Progenitor cell of endocrine pancreas (in vitro differentiated cells): ENCODE measurements around the gene PTPRU. TPM values are rescaled to one million over a fixed set of nuclear protein-coding genes. Genes with fewer than 3 reads are reported as not detected.

ENCODE experiments used
- DNase-seq: peaks from one replicate; pipeline ENCODE4 v3.0.0; 2021; ENCODE audit warnings: low spot score; ENCODE audit not compliant: unreplicated experiment
- H3K27ac Mint-ChIP-seq: 2 replicates; pipeline ENCODE4 v1.8.0; 2021; ENCODE audit warnings: mild to moderate bottlenecking, moderate library complexity, mixed read lengths
- H3K27me3 Mint-ChIP-seq: 2 replicates; pipeline ENCODE4 v1.8.0; 2021; ENCODE audit warnings: mixed read lengths
- H3K36me3 Mint-ChIP-seq: 2 replicates; pipeline ENCODE4 v1.8.0; 2022; ENCODE audit warnings: mixed read lengths; ENCODE audit not compliant: insufficient read depth
- H3K4me1 Mint-ChIP-seq: 2 replicates; pipeline ENCODE4 v1.8.0; 2021; ENCODE audit warnings: low read depth, mixed read lengths
- H3K4me3 Mint-ChIP-seq: 2 replicates; pipeline ENCODE4 v1.8.0; 2021; ENCODE audit warnings: low read depth, mild to moderate bottlenecking, moderate library complexity, mixed read lengths
- H3K9me3 Mint-ChIP-seq: 2 replicates; pipeline ENCODE4 v1.8.0; 2021; ENCODE audit warnings: low read depth, mixed read lengths
- total RNA-seq: library from RNA; stranded (reverse); gene quantifications from 2 replicates; pipeline ENCODE4 v1.2.1, GENCODE V29; 2021
- TF ChIP-seq, protein P1 (sequence below): fragments of 200-600 bp; sonication (generic); IDR thresholded peaks from one replicate; pipeline ENCODE4 v1.5.0; 2021; ENCODE audit warnings: antibody characterized with exemption, mild to moderate bottlenecking; ENCODE audit not compliant: unreplicated experiment

Gene PTPRU
- total RNA-seq, 1 donor from 2014 or later, result 79.4 TPM

DNA sequence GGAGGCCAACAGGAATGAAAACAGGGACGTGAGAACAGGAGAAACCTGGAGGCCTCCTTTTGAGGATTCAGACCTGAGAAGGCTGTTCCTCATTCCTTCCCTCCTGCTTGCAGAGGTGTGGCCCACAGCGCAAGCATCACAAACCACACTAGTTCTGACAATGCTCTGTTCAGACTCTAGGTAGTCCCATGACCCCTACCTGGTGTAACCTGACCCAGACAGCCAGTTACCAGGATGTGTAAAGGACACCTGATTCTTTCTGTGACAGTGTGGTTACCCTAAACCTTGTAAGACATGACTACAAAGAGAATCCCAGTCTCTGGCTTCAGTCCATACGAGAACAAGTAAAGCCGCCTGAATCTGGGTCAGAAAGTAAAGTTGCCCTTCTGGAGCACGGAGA lies 8.8 kb upstream of the PTPRU start:
- Mint-ChIP-seq H3K36me3 (no peaks in the 10 kb centered on the region), H3K9me3 (no peaks in the 10 kb centered on the region), H3K4me3 (no peak overlapping the region), H3K27me3 (no peaks in the 10 kb centered on the region), H3K4me1 (peaks cover 4% of the 10 kb centered on the region), H3K27ac (peak overlapping the region; percentile 77)
- TF ChIP-seq, protein P1, sequence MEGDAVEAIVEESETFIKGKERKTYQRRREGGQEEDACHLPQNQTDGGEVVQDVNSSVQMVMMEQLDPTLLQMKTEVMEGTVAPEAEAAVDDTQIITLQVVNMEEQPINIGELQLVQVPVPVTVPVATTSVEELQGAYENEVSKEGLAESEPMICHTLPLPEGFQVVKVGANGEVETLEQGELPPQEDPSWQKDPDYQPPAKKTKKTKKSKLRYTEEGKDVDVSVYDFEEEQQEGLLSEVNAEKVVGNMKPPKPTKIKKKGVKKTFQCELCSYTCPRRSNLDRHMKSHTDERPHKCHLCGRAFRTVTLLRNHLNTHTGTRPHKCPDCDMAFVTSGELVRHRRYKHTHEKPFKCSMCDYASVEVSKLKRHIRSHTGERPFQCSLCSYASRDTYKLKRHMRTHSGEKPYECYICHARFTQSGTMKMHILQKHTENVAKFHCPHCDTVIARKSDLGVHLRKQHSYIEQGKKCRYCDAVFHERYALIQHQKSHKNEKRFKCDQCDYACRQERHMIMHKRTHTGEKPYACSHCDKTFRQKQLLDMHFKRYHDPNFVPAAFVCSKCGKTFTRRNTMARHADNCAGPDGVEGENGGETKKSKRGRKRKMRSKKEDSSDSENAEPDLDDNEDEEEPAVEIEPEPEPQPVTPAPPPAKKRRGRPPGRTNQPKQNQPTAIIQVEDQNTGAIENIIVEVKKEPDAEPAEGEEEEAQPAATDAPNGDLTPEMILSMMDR, result no peak
- no peak for DNase-seq

DNA sequence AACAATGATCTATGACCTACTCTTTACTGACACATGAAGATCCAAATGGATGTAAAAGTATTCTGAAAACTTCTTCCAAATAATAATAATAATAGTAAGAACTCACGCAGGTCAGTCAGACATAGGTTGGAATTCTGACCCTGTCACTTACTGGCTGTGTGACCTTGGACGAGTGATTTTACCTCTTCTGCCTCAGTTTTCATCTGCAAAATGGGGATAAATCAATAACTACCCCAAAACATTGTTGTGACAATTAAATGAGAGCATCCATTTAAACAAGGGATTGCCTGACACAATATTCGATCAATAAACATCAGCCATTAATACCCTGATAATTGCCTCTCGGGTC lies 6.1 kb upstream of the PTPRU start:
- TF ChIP-seq, protein P1, result no peak
- no peak overlapping the region for H3K27ac Mint-ChIP-seq
- DNase-seq, result no peak
- peak overlapping the region; percentile 90 for H3K4me3 Mint-ChIP-seq
- H3K4me1 Mint-ChIP-seq, result peaks cover 4% of the 10 kb centered on the region
- H3K36me3 Mint-ChIP-seq, result no peaks in the 10 kb centered on the region
- H3K27me3 Mint-ChIP-seq, result peaks cover 19% of the 10 kb centered on the region
- H3K9me3 Mint-ChIP-seq, result no peaks in the 10 kb centered on the region

DNA sequence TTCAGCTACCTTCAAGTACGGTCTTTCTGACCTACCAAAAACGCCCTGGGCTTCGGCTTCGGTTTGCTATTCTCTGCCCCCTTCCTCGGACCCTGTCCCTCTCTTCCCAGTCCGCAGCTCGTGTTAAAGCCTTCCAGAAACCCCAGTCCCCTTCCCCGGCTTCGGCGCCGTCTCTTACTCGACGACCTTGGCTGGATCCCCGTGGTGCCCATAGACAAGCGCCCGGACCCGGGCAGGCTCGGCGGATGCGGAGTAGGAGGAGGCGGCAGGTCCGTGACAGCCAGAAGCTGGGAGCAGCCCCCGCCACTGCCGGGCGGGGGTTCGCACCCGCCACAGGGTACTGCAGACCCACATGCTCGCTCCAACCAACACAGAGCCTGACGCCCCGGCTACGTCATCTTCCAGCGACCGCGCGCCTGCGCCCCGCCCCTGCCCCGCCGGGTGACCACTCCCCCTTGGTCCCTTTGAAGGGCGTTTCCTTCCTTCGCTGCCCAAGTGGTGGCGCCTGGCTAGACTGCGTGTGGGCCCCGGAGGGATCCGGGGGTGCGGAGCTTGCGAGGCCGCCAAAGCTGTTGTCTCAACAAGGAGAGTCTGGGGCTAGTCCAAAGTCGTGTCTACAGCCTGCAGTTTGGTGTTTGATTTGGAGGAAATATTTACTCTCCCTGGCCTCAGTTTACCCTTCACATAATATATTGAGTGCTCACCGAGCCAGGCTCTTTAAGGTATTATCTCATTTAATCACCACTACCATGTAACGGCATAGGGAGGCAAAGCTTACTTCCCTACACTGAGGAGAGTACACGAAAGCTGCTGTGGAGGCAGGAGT lies 5.6 kb upstream of the PTPRU start, which contains the start of gene MECR:
Gene MECR, minus strand, starts transcription at position 382 of the 826 bp plus-strand sequence. Its CDS starts 28 bp downstream, at position 354.
- Mint-ChIP-seq H3K9me3 (no peaks in the 10 kb centered on the region), H3K36me3 (no peaks in the 10 kb centered on the region), H3K4me1 (peaks cover 4% of the 10 kb centered on the region), H3K27ac (peak within 1 kb of the TSS; percentile 96), H3K27me3 (peaks cover 19% of the 10 kb centered on the region), H3K4me3 (peak within 1 kb of the TSS; percentile 90)
- DNase-seq, result peak; percentile 94
- TF ChIP-seq, protein P1, result peak; percentile 42

DNA sequence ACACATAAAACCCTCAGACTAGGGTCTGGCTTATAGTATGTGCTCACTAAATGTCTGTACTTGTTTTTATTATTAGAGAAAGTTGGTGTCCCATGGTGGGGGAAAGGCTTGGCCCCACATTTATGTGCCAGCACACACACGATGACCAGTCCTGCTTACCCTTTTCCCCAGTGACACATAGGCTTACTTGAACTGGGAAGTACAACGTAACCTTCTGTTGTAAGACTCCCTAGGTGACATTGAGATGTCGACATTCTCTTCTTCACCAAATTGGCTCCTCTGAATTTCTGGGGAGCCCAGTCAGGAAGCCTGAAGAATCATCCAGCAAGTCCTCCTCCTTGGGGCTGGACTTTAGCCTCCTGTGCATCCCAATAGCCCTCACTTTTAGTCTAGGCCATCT lies 3.9 kb upstream of the PTPRU start:
- TF ChIP-seq, protein P1, result no peak
- Mint-ChIP-seq H3K27me3 (peaks cover 19% of the 10 kb centered on the region), H3K27ac (no peak overlapping the region), H3K9me3 (no peaks in the 10 kb centered on the region), H3K4me3 (no peak overlapping the region), H3K36me3 (no peaks in the 10 kb centered on the region), H3K4me1 (peaks cover 10% of the 10 kb centered on the region)
- DNase-seq, result no peak

DNA sequence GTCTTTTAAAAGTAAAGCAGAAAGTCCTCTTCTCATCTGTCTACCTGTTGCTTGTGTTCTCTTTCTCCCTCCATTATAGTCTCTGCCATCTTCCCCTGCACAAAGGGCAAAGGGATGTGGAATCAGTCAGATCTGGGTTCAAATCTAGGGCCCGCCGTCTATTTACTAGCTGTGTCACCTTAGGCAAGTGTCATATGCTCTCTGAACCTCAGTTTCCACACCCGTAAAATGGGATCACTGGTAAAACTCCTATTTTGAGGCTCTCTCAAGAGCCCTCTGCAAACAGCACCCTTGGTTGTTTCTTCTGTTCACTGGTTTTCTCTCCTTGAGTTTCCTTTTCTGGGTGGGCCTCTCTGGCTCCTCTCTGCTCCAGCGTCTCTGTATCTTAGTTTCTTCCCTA lies 2.6 kb upstream of the PTPRU start:
- no peak overlapping the region for H3K4me3 Mint-ChIP-seq
- no peak for DNase-seq
- peaks cover 14% of the 10 kb centered on the region for H3K4me1 Mint-ChIP-seq
- no peak overlapping the region for H3K27ac Mint-ChIP-seq
- TF ChIP-seq, protein P1, result no peak
- no peaks in the 10 kb centered on the region for H3K9me3 Mint-ChIP-seq
- peaks cover 19% of the 10 kb centered on the region for H3K27me3 Mint-ChIP-seq
- H3K36me3 Mint-ChIP-seq, result no peaks in the 10 kb centered on the region
